Transverse colon (tissue), 3 donors: Measurements from ENCODE around the gene OSBPL2.

Experiments
- POLR2A ChIP-seq: fragments of 450-650 bp; IDR thresholded peaks from one replicate; pipeline ENCODE4 v1.6.1; 2016; ENCODE audit warnings: antibody characterized with exemption, mild to moderate bottlenecking, moderate library complexity
- TF ChIP-seq, protein P1 (sequence below), 5 experiments: fragments of 200-600 bp in 3 of 5; fragments of 450-650 bp in 2 of 5; sonication (generic) in 3 of 5; IDR thresholded peaks; 1 replicate in 2 of 5; 2 replicates in 3 of 5; pipeline ENCODE4 v1.5.1; 2016 to 2017; ENCODE audit warnings: antibody characterized with exemption in 5 of 5, inconsistent platforms in 3 of 5, mild to moderate bottlenecking in 2 of 5, moderate library complexity in 1 of 5

- TF ChIP-seq, protein P1, sequence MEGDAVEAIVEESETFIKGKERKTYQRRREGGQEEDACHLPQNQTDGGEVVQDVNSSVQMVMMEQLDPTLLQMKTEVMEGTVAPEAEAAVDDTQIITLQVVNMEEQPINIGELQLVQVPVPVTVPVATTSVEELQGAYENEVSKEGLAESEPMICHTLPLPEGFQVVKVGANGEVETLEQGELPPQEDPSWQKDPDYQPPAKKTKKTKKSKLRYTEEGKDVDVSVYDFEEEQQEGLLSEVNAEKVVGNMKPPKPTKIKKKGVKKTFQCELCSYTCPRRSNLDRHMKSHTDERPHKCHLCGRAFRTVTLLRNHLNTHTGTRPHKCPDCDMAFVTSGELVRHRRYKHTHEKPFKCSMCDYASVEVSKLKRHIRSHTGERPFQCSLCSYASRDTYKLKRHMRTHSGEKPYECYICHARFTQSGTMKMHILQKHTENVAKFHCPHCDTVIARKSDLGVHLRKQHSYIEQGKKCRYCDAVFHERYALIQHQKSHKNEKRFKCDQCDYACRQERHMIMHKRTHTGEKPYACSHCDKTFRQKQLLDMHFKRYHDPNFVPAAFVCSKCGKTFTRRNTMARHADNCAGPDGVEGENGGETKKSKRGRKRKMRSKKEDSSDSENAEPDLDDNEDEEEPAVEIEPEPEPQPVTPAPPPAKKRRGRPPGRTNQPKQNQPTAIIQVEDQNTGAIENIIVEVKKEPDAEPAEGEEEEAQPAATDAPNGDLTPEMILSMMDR (IDR thresholded peaks at IDR 0.05) = no peak
- no peak for TF ChIP-seq POLR2A
Measured at GRCh38 chr20:62312662-62312977, 74.3 kb downstream of the OSBPL2 start.
